Loucy (cell line): ENCODE data around the gene VDAC1.

Experiments used
- CTCF ChIP-seq: fragments of 200-600 bp; sonication (generic); conservative IDR thresholded peaks from 2 replicates; pipeline ENCODE4 v1.5.1; 2014; ENCODE audit warnings: mild to moderate bottlenecking, antibody characterized with exemption, low read length
- EZH2phosphoT487 ChIP-seq: fragments of 200-600 bp; IDR thresholded peaks from 2 replicates; pipeline ENCODE4 v1.6.1; 2018; ENCODE audit warnings: antibody characterized with exemption, mild to moderate bottlenecking, moderate library complexity, borderline replicate concordance

GRCh38 chr5:133962131-133962530 is 42.6 kb downstream of the VDAC1 start:
- no peak for TF ChIP-seq CTCF
- no peak for TF ChIP-seq EZH2phosphoT487
